PFSK-1 (cell line): ENCODE data around the gene GP1BB.

Experiments
- FOXP2 ChIP-seq: optimal IDR thresholded peaks from 2 replicates; pipeline ENCODE3; 2011; ENCODE audit warnings: borderline replicate concordance, control low read depth, inconsistent platforms; ENCODE audit not compliant: insufficient read depth; ENCODE audit errors: extremely low read length, extremely low read depth
- POLR2AphosphoS5 ChIP-seq: IDR thresholded peaks from 2 replicates; pipeline ENCODE4 v1.6.1; 2012; ENCODE audit warnings: low read depth, mild to moderate bottlenecking, control low read depth, low read length, moderate library complexity
- REST ChIP-seq, 2 experiments: IDR thresholded peaks; 2 replicates each; pipeline versions ENCODE4 v1.6.1 to v1.8.0; 2011 to 2012; ENCODE audit warnings: low read depth in 2 of 2, low read length in 2 of 2, control low read depth in 1 of 2, inconsistent platforms in 1 of 2, mild to moderate bottlenecking in 1 of 2, moderate library complexity in 1 of 2; ENCODE audit not compliant: insufficient read depth in 1 of 2
- SIN3A ChIP-seq: IDR thresholded peaks from 2 replicates; pipeline ENCODE4 v1.6.1; 2012; ENCODE audit warnings: mild to moderate bottlenecking, low read length, moderate library complexity, borderline replicate concordance; ENCODE audit not compliant: insufficient read depth
- TAF1 ChIP-seq: IDR thresholded peaks from 2 replicates; pipeline ENCODE4 v1.6.1; 2012; ENCODE audit warnings: low read length, control low read depth, borderline replicate concordance; ENCODE audit not compliant: insufficient read depth

Gene GP1BB

GRCh38 chr22:19716041-19716828 lies 7.1 kb upstream of the GP1BB start:
- no peak for TF ChIP-seq REST (IDR thresholded peaks at IDR 0.05; ENCODE audit: insufficient read depth in 1 of 2, low read depth in 2 of 2, low read length in 2 of 2)
- no peak for TF ChIP-seq POLR2AphosphoS5
- TF ChIP-seq TAF1 = no peak
- no peak for TF ChIP-seq SIN3A
- no peak for TF ChIP-seq FOXP2

- TF ChIP-seq SIN3A = no peak
- TF ChIP-seq REST (IDR thresholded peaks at IDR 0.05; ENCODE audit: insufficient read depth in 1 of 2, low read depth in 2 of 2, low read length in 2 of 2) = no peak
- no peak for TF ChIP-seq POLR2AphosphoS5
- TF ChIP-seq TAF1 = no peak
- no peak for TF ChIP-seq FOXP2
Observed at GRCh38 chr22:19716829-19717105, 6.6 kb upstream of the GP1BB start.

GRCh38 chr22:19717181-19717580 lies 6.2 kb upstream of the GP1BB start:
- TF ChIP-seq FOXP2 (no peak), REST (IDR thresholded peaks at IDR 0.05; ENCODE audit: insufficient read depth in 1 of 2, low read depth in 2 of 2, low read length in 2 of 2) (no peak), SIN3A (no peak), POLR2AphosphoS5 (no peak), TAF1 (no peak)

- TF ChIP-seq FOXP2 = peak; percentile 41
- no peak for TF ChIP-seq REST (IDR thresholded peaks at IDR 0.05; ENCODE audit: insufficient read depth in 1 of 2, low read depth in 2 of 2, low read length in 2 of 2)
- TF ChIP-seq POLR2AphosphoS5 = no peak
- no peak for TF ChIP-seq TAF1
Observed at GRCh38 chr22:19717691-19718455, 5.5 kb upstream of the GP1BB start.
